ENCODE results near the gene RAB8B. TPM values are rescaled to one million over a fixed set of nuclear protein-coding genes. Genes with fewer than 3 reads are reported as not detected.

RAB8B gene
- total RNA-seq, 1 donor from 2014 or later = 12.3 TPM

Other genes starting within 250 kb of the RAB8B start
- 13,805 TPM for gene TPM1, start 146.9 kb upstream of the RAB8B start, total RNA-seq
- 29.5 TPM for gene LACTB, start 67.7 kb upstream of the RAB8B start, total RNA-seq
- gene RPS27L, start 32.1 kb upstream of the RAB8B start, total RNA-seq = 193 TPM
- gene APH1B, start 88.0 kb downstream of the RAB8B start, total RNA-seq = 6.2 TPM
- gene CA12, start 192.2 kb downstream of the RAB8B start, total RNA-seq = 0.65 TPM